Measurements from ENCODE around the gene SMURF1. TPM values are rescaled to one million over a fixed set of nuclear protein-coding genes. Genes with fewer than 3 reads are reported as not detected.

Gene SMURF1
- total and polyA plus RNA-seq, 2 of the 8 experiments (the other 6 are each of a cell fraction or from before 2014, with no cell fraction given): 9.6 to 24.5 TPM

GRCh38 chr7:99029466-99030435, 114.2 kb downstream of the SMURF1 start:
- no peak for DNase-seq (ENCODE audit: low read depth in 1 of 2, low spot score in 2 of 2)
- no peak overlapping the region for H3K4me3 ChIP-seq (ENCODE audit: extremely low read depth in 1 of 4, insufficient read depth in 2 of 4, low read depth in 3 of 4, low read length in 4 of 4)
- no peak overlapping the region for H2BK12ac ChIP-seq (ENCODE audit: low read depth, low read length)
- H3K14ac ChIP-seq (ENCODE audit: insufficient read length): no peak overlapping the region
- H2BK5ac ChIP-seq (ENCODE audit: low read depth, low read length): no peak overlapping the region
- no peak overlapping the region for H3K4ac ChIP-seq (replicated peaks; ENCODE audit: insufficient read length, low read depth, low read length)
- H4K91ac ChIP-seq (replicated peaks; ENCODE audit: insufficient read length, low read length): no peak overlapping the region
- 91% methylated on average over 9 of the region's 9 CpGs; no CpG with 5 or more reads in 1 of the 2 experiments for whole genome bisulfite sequencing, 2 experiments (ENCODE audit: extremely low coverage in 1 of 2, insufficient coverage in 1 of 2, insufficient read length in 1 of 2, insufficient replicate concordance in 2 of 2, low coverage in 1 of 2, low lambda C conversion rate in 2 of 2, missing lambda C conversion rate in 1 of 2)
- H3K79me1 ChIP-seq (ENCODE audit: low read depth, low read length): no peaks in the 10 kb centered on the region; the same call in 1 of the 2 replicates
- H2AK5ac ChIP-seq (ENCODE audit: low read depth, low read length): no peak overlapping the region
- H2BK120ac ChIP-seq (replicated peaks; ENCODE audit: low read depth, low read length): no peak overlapping the region
- no peak overlapping the region for H3K9ac ChIP-seq (replicated peaks in 1 of 4; ENCODE audit: extremely low read depth in 1 of 4, low read depth in 3 of 4, low read length in 3 of 4)
- FAIRE-seq: no peak
- POLR2A ChIA-PET (ENCODE audit: partially characterized antibody): interaction anchor here (0.6 to 1.5 kb wide), 2 partner anchors 11 to 292 kb away, joined by 3 read pairs; no protein-coding TSS in a partner anchor
- no peaks in the 10 kb centered on the region for H3K27me3 ChIP-seq (replicated peaks in 1 of 4; ENCODE audit: control insufficient read depth in 3 of 4, extremely low read depth in 1 of 4, insufficient read depth in 3 of 4, low read length in 3 of 4)
- H4K8ac ChIP-seq (ENCODE audit: extremely low read depth, insufficient read depth, low read length): no peak overlapping the region
- H3K9me3 ChIP-seq (ENCODE audit: insufficient read depth in 2 of 2, low read depth in 1 of 2, low read length in 1 of 2): no peaks in the 10 kb centered on the region
- H4K20me1 ChIP-seq (replicated peaks in 1 of 2; ENCODE audit: control insufficient read depth in 1 of 2, insufficient read depth in 2 of 2, low read length in 2 of 2): peaks cover 3 to 4% of the 10 kb centered on the region in 2 experiments
- H3K23ac ChIP-seq (ENCODE audit: insufficient read length): no peak overlapping the region
- H3K56ac ChIP-seq (replicated peaks; ENCODE audit: insufficient read length, low read depth, low read length): no peak overlapping the region
- H3K23me2 ChIP-seq (ENCODE audit: low read depth, low read length): no peaks in the 10 kb centered on the region
- H2BK20ac ChIP-seq (ENCODE audit: low read length): no peak overlapping the region
- no peak overlapping the region for H3K27ac ChIP-seq (ENCODE audit: low read depth, low read length)
- H2BK15ac ChIP-seq (ENCODE audit: low read length): no peak overlapping the region
- no peak overlapping the region for H2AFZ ChIP-seq (ENCODE audit: low read length)
- H3K18ac ChIP-seq (ENCODE audit: extremely low read depth, low read length): no peak overlapping the region
- 0 out of 7 replicates have a peak, but pooled peaks cover 0 to 3% (median 0%) of the 10 kb centered on the region in 4 experiments for H3K4me1 ChIP-seq (replicated peaks in 1 of 4; ENCODE audit: control insufficient read depth in 3 of 4, insufficient read depth in 4 of 4, low read length in 3 of 4)
- H3K36me3 ChIP-seq (ENCODE audit: control insufficient read depth in 2 of 4, insufficient read depth in 4 of 4, low read length in 3 of 4): peaks cover 23 to 62% (median 43%) of the 10 kb centered on the region in 4 experiments
- H4K5ac ChIP-seq (ENCODE audit: insufficient read length, low read depth, low read length): no peak overlapping the region
- CTCF ChIA-PET (ENCODE audit: partially characterized antibody): interaction anchor here (0.9 to 2.0 kb wide), 5 partner anchors 10 to 284 kb away, joined by 3 to 12 read pairs (median 3); no protein-coding TSS in a partner anchor
- no peaks in the 10 kb centered on the region for H3K79me2 ChIP-seq (ENCODE audit: control insufficient read depth in 1 of 2, insufficient read depth in 2 of 2, low read length in 2 of 2)
- no peak overlapping the region for H3K4me2 ChIP-seq (ENCODE audit: insufficient read depth in 1 of 2, low read depth in 2 of 2, low read length in 2 of 2)
- TF ChIP-seq RAD21 (IDR thresholded peaks at IDR 0.05 in 1 of 2, conservative IDR thresholded peaks at IDR 0.05 in 1 of 2; ENCODE audit: low read depth in 2 of 2, low read length in 2 of 2) (no peak), POLR2AphosphoS5 (IDR thresholded peaks at IDR 0.05; ENCODE audit: low read depth, low read length) (no peak), CHD2 (IDR thresholded peaks at IDR 0.05; ENCODE audit: low read length) (no peak), RFX5 (IDR thresholded peaks at IDR 0.05; ENCODE audit: borderline replicate concordance, low read depth, low read length) (no peak), TAF7 (optimal IDR thresholded peaks at IDR 0.05; ENCODE audit: borderline replicate concordance, low read depth, low read length) (no peak), CHD1 (IDR thresholded peaks at IDR 0.05; ENCODE audit: low read depth, low read length) (no peak), SP2 (IDR thresholded peaks at IDR 0.05; ENCODE audit: low read length) (no peak), YY1 (IDR thresholded peaks at IDR 0.05; ENCODE audit: low read depth, low read length) (no peak), CTCF (IDR thresholded peaks at IDR 0.05; ENCODE audit: control extremely low read depth in 1 of 3, insufficient read depth in 1 of 3, low read depth in 1 of 3, low read length in 3 of 3) (no peak)

All from H1 (cell line).